GM18508 (cell line): ENCODE results near the gene ING4.

ENCODE experiments used
- ATAC-seq: cut with Tn5 transposase; IDR thresholded peaks from one replicate; pipeline ENCODE4 v1.9.1; 2021; ENCODE audit warnings: moderate number of reproducible peaks; ENCODE audit not compliant: insufficient read depth, unreplicated experiment

ING4 gene

DNA sequence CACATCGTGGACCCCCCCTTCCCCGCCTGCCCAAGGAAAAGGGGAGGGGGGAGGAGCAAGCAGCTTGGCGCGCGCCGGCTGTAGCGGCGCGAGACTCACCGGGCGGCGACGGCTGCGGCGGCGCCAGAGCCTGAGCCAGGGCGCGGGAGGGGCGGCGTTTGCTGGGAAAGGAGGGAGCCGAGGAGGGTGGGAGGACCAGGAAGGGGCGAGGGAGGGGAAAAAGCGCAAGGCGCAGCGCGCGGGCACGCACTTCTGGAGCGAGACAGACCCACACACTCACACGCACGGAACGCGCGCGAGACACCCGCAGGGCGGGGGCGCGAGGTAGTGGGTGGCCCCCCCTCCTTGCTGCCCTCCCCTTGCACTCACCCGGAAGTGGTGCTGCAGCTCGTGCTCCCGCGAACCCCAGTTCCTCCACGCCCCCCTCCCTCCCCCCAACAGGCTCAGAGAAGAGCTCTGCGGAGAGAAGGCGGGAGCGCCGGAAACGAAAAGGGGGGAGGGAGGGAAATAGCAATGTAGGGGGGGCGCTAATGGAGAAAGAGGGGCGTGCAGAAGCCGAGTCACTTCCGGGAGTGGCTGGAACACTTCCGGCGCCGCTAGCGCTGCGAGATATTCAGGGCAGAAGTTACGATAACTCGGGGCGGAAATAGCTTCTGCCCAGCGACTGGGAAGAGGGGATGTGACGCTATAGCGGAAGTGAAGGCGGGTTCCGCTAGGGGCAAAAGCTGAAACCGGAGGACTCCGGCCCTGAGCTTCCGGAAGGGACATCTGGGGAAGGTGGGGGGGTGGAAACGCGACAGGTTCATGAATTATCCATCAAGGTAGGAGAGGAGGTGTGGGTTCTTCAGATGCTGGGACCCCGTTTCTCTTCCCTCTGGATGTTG lies 26.3 kb upstream of the ING4 start, which contains the start of gene ZNF384:
TSS of gene ZNF384 (minus strand) at position 377 of the 884 bp plus-strand sequence. CDS start 9,855 bp downstream, outside the sequence.
- peak; percentile 50 for ATAC-seq

DNA sequence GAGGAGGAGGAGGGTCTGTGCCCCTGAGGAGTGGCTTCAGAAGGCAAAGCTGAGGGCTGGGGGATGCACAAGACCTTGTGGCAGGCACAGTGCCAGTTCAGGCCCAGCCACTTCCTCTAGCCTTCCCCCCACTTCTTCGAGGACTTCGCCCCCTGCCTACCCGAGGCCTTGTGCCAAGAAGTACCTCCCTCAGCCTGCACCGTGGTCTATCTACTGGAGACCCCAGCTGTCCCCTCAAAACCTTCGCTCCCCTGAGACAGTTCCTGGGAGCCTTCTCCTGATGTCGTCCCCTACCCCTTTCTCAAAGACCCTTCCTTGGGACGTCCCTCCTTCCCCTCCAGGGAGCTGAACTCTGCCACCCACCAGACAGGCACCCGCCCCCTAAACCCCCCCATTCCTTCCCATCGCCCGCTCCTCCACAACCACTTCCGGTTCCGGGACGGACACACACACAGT lies 25.7 kb upstream of the ING4 start:
- no peak for ATAC-seq

DNA sequence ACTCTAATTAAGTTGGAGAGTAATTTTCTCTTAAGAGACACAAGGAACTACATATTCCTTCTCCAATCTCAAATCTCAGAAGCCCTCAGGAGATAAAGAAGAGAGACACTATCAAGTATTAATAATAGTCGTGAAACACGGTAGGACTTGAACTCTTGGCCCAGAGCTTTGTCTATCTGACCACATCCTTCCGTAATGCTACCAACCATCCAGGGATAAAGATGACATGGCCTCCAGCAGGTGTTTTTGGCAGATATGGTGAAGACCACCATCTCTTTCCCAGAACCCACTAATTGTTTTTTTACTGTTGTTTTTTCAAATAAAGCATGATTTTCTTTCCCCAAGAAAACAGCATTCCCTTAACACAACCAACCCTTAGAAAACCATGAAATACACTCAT lies 22.9 kb upstream of the ING4 start:
- ATAC-seq: no peak

DNA sequence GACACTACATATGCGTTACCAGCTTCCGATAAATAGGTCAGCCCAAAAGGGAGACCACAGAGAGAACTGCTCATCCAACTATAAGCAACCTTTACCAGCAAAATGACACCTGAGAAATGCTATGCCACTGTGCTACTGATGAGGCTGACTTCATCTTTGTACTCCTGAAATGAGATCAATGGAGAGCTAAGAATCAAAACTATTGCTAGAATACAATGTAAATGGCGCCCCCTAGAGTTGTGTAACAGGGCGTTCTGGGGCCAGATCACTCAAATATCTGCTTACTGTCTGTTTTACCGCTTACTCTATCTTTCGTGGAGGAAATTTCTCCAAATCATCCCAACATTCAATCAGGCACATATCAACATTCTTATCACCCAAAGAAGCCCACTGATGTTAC lies 21.7 kb upstream of the ING4 start:
- no peak for ATAC-seq

DNA sequence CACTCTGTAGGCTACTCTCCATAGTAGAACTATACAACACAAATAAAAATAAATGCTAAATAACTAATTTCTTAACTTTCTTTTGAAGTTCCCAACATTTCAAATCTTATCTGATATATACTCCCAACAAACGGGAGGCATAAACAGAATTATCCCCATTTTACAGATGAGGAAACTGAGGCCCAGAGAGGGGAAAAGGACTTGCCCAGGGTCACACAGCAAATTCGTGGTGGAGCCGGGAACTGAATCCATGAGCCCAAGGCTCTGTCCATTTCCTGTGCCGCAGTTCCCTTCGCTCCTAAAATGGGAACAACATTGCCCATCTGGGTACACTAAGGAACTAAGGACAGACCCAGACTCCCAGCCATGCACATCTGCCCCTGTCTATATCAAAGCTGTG lies 14.0 kb upstream of the ING4 start:
- no peak for ATAC-seq

DNA sequence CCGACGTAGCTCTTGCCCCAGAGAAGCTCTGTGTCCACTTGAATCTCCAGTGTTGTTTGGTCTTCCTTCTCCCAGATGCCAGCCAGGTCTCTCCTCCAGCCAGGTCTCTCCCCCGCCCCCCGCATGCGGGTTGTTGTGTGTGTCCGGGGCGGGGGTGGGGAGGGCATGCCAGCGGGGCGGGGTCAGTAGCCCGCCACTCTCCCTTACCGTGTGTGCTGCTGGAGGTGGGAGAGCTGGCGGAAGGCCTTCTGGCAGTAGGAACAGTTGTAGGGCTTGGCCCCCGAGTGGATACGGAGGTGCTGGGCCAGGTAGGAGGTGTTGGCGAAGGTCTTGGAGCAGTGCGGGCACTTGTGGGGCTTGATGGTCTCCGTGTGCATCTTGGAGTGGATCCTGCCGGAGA lies 9.2 kb upstream of the ING4 start:
- no peak for ATAC-seq

DNA sequence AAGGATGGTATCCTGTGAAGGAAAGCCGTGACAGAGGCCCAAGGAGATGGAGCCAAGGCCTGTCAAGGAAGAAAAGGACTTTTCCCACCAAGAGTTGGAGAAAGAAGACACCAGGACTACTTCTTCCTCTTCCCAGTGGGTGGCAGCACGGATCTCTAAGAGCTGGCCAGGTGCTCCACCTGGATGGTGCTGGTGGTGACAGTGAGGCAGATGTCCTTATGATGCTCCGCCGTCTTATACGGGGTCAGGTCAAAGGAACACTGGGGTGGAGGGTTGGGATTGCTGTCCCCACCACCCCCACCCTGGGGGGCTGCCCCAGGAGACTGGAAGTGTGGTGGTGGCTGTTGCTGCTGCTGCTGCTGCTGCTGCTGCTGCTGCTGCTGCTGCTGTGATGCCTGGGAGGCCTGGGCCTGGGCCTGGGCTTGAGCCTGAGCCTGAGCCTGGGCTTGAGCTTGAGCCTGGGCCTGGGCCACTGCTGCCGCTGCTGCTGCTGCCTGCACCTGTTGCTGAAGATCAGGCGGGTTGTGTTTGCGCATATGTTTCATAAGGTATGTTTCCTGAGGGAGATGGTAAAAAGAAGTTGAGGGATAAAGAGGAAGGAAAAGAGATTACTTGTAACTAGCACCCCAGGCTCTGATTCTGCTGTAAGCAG lies 4.8 kb upstream of the ING4 start:
- ATAC-seq: no peak

DNA sequence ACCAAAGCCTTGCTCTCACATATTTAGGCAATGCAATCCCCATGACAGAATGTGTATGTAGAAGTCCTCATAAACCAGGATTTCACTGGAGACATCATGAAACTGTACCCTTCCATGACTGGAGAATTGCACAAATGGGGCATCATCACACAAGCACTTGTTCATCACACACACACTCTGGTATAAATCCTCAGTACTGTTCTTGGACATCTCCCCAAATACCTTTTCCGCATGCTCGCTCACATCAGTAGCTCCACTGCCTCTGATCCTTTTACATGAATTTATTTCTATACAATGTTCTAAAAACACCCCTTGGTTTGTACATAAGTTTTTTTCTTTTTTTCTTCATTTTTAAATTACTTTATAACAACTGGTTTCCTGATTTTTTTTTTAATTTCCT lies 3.3 kb upstream of the ING4 start:
- no peak for ATAC-seq

DNA sequence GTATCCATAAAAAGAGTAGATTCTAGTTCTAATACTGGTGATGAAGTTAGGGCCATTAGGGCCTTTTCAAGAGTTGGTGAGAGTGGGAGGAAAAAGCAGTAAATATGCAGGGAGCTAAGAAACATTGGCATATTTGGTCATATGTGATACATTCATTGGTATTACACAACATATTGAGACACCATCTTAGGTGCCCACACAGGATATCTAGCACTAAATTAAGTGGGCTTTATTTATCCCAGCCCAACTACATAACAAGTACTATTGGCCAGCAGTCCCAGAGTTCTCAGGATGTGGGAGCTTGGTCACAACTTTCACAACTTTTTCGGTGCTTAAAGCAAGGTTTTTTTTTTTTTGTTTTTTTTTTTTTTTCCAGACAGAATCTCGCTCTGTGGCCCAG lies 2.0 kb upstream of the ING4 start:
- ATAC-seq: no peak

DNA sequence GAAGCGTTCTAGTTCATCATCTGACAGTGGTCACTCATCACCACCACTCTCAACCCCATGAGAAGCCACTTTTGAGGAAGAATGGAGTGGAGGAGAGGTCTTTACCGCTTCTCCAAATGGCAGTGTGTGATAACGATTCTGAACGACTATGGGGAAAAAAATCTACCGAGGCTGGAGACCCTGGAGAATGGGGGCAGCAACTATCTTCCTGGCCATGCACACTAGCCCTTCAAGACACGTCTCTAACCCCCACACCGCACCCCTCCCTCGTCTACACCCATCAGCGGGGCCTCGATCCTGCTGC lies 365 bp downstream of the ING4 start:
- no peak for ATAC-seq

DNA sequence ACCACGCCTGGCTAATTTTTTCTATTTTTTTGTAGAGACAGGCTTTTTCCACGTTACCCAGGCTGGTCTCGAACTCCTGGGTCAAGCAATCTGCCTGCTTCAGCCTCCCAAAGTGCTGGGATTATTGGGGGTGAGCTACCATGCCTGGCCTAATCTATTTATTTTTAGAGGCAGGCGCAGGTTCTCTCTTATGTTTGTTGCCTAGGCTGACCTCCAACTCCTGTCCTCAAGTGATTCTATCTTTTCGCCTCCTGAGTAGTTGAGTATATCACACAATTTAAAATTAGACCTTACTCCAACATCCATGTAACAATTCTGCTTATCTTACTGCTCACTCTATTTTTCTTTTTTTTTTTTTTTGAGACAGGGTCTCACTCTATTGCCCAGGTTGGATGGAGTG lies 8.9 kb downstream of the ING4 start:
- ATAC-seq: no peak

DNA sequence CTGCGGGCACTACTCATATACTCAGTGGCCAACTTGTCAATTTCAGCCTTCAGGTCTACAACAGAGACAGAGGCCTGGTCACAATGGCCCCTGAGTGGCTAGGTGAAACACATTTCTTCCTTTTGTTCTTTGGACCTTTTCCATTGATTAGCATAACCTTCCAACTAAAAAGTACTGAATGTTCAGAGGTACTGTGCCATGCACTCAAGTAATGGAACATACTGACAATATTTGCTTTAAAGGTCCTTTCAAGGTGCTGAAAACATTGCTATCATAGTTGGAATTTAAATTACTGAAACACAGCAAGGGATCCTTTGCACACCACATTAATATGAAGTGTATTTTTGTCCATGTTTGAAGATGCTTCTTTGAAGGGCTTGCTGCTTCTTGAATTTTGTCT lies 9.6 kb downstream of the ING4 start:
- no peak for ATAC-seq

DNA sequence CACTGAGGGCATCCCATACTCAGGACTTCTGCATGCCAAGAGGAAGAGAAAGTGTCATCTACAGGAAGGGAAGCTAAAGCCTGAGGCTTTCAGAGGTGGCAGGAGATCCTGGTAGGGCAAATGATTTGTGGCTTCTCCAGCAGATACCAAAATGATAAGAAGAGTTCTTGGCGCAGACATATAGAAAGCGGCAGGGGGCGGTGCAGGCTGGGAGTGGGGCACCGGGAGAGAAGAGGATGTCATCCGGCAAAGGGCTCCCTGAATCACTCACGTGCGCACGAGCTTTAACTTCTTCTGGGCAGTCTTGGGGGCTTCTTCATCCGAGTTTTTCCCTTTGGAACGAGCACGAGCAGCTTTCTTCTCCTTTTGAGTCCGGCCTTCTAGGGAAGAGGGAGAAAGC lies 10.5 kb downstream of the ING4 start:
- ATAC-seq: no peak

DNA sequence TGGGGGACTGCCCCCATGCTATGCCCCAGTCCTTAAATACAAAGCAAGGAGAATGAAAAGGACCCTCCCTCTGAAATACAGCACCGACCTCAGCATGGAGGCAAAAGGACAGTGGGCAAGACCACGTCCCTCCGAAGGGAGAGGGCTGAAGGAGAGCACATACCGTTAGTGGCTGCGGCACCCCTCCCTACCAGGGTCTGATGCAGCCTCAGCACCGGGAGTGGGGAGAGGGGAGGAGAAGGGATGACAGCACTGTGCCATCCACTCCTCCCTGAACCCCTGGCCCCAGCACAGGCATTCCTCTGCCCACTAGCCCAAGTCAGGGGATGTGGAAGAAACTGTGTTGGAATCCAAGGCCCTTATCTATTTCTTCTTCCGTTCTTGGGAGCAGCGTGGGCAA lies 12.1 kb downstream of the ING4 start:
- ATAC-seq: no peak

DNA sequence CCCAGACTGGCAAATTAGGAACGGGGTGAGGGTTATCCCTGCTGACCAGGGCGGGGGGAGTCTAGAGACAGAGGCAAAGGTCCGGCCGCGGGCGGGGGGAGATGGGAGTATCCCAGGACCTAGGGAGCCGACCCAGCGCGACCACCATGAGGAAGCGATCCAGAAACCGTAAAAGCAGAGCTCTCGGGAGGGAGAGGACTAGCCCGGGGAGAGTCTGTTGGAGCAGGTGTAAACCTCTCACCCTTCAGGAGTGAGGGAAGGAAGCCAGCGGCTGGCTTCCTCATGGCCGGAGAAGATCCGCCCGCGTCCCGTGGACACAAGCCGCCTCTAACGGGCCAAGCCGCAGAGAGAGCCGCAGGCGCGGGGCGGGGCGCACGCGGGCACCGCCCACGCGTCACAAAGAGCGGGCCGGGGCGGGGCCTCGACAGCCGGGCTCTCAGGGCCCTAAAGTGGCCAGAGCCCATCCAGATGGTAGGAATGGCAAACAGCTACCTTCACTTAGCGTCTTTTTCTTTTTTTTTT lies 15.8 kb downstream of the ING4 start, which contains the start of gene ACRBP:
TSS of gene ACRBP (minus strand) at position 350 of the 522 bp plus-strand sequence. CDS start at position 284, 66 bp downstream.
- ATAC-seq: no peak

DNA sequence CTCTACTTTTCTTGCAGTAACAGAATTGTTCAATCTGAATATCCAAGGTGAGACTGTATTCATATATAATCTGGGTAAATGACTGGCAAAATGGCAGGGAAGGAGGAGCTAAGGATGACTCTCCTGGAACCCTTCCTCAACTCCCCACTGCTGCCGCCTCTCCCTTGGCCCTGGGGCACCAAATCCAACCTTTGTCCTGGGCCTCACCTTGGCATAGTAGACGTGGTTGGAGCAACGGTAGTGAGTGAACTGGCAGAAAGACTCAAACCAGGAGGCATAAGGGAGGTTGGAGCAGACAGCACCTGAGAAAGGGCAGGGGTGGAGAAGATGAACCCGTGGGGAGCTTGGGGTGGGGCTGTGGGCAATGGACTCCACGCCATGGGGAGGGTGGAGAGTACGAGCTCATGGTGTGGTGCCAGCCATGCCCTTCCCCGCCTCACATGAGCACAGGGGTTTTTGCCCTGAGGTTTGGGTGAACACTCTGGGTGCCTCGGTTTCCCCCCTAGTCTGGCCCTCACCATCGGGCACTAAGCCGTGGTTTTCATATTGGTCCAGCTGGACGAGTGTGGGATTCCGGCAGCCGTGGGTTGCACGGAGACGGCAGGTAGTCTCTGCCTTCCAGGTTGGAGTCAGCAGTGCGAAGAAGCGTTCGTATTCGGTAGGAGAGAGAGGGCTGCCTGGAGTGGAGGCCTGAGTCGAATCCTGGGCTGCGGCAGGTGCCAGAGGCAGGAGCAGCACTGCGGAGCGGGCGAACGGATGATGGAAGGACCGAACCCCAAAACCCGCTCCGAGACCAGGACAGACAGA lies 16.4 kb downstream of the ING4 start:
- no peak for ATAC-seq

DNA sequence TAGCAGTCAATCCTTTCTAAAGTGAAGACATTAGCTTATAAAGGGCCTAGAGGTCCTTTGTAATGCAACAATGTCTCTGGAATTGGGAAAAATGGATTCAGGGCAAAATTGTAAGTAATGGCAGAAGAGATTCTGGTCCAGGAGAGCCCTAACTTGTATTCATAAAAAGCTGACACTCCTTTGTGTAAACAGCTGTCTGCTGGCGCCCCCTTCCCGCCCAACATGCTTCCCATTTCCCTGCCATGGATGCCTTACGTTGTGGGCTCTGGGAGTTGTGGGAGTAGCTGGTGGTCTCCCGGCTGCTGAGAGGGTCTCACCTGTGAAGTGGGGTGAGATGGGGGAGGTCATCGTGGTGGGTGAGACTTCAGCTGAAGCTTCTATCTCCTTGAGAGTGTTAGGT lies 18.0 kb downstream of the ING4 start:
- ATAC-seq: no peak

DNA sequence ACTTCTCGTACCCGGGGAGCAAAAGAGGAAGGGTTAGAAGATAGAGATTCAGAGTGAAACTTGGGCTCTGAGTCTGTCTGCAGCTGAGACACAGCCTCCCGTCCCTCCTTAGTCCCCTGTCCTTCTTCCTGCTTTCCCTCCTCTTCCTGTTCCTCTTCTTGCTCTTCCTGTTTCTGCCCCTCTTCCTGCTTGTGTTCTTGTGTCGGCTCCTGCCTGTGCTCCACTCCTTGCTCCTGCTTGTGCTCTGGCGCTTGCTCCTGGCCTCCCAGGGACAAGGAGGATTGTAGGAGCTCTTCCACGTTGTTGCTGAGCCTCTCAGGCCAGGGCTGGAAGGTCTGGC lies 18.7 kb downstream of the ING4 start:
- ATAC-seq: no peak

DNA sequence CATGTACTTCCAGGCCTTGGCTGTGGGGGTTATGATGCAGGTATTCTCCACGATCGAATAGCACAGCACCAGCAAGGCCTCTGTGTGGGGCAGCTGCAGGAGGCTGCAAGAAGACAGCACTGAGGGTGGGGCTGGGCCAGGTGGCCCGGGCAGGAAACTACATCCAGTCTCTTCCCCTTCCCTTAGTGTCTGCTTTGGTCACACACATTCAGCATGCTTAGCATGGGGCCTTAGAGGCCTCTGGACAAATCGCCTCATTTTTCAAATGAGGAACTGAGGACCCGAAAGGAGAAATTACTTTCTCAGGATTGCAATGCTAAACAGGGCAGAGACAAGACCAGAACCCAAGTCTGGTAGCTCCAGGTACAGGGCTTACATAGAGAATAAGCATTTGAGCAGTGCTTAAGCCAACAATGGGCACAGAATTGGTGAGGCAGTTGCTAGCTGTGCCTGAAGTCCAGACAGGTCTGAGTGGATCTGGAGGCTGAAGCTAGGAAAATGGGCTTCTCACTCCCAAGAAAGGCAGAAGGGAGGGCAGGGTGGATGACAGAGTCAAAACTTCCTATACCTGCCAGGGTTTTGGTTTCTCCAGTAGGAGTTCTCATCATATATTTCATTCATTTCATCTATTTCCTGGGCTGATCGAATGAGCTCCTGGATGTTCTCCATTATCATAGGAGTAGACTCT lies 19.2 kb downstream of the ING4 start:
- ATAC-seq: no peak

DNA sequence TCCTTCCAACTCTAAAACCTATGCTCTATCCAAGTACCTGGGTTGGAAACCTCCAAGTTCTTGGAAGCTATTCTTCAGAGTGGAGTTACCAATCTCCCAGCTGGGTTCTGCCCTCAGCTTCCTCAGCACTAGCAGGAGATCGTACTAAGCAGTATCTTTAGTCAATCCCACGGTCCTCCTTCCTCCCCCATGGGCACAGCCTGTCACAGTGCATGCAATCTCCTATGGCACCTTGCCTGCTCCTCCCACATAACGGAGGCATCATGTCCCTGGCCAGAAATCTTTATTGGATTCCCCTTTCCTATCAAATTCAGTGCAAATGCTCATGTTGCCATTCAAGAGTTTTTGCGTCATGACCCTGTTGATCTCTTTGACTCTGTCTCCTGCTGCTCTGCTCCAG lies 21.8 kb downstream of the ING4 start:
- no peak for ATAC-seq
